GM12872 (cell line): ENCODE data around the gene C19orf18.

ENCODE experiments used
- CTCF ChIP-seq: IDR thresholded peaks from 3 replicates; pipeline ENCODE4 v1.5.1; 2011; ENCODE audit warnings: low read depth, mild to moderate bottlenecking, low read length, moderate library complexity; ENCODE audit not compliant: insufficient read depth

C19orf18 gene

GRCh38 chr19:57947088-57947418 lies 27.3 kb downstream of the C19orf18 start:
- TF ChIP-seq CTCF = no peak

- no peak for TF ChIP-seq CTCF
Observed at GRCh38 chr19:57946316-57946715, 28.0 kb downstream of the C19orf18 start.

GRCh38 chr19:57941593-57941992 lies 32.7 kb downstream of the C19orf18 start:
- TF ChIP-seq CTCF = no peak

- no peak for TF ChIP-seq CTCF
Observed at GRCh38 chr19:57935731-57936130, 38.6 kb downstream of the C19orf18 start.

- TF ChIP-seq CTCF = no peak
Observed at GRCh38 chr19:57934820-57935665, 39.3 kb downstream of the C19orf18 start, which contains the start of gene ZNF418. TSS of gene ZNF418 (minus strand) at chr19:57935402. CDS start at chr19:57933822, 1,580 bp downstream.

GRCh38 chr19:57927587-57927986 lies 46.7 kb downstream of the C19orf18 start:
- no peak for TF ChIP-seq CTCF

- TF ChIP-seq CTCF = peak; percentile 46; the same call in 2 of the 3 replicates
Observed at GRCh38 chr19:57916168-57916995, 58.0 kb downstream of the C19orf18 start, which contains the start of gene ZNF417. TSS of gene ZNF417 (minus strand) at chr19:57916592. CDS start at chr19:57916411, 181 bp downstream.
